Lower lobe of right lung (tissue), 2 donors: Measurements from ENCODE around the gene CCKAR. TPM values are rescaled to one million over a fixed set of nuclear protein-coding genes. Genes with fewer than 3 reads are reported as not detected.

ENCODE experiments used
- ATAC-seq, 2 donors: fragments of 200-7000 bp; cut with Tn5 transposase; one replicate each; pipeline ENCODE4 v1.9.1; 2020 to 2022; ENCODE audit warnings: mild to moderate bottlenecking in 2 of 2, moderate library complexity in 2 of 2
- DNase-seq: peaks from one replicate; pipeline ENCODE4 v3.0.0-alpha.2; 2020
- H3K27ac ChIP-seq: fragments of 200-600 bp; one replicate; pipeline ENCODE4 v1.8.0; 2022
- H3K27me3 ChIP-seq: fragments of 200-600 bp; one replicate; pipeline ENCODE4 v1.8.0; 2022; ENCODE audit warnings: low read depth
- H3K36me3 ChIP-seq: fragments of 200-600 bp; one replicate; pipeline ENCODE4 v1.8.0; 2022; ENCODE audit warnings: mild to moderate bottlenecking
- H3K4me1 ChIP-seq: fragments of 200-600 bp; one replicate; pipeline ENCODE4 v1.8.0; 2022
- H3K4me3 ChIP-seq: fragments of 200-600 bp; one replicate; pipeline ENCODE4 v1.8.0; 2022; ENCODE audit warnings: mild to moderate bottlenecking
- H3K9me3 ChIP-seq: fragments of 200-600 bp; one replicate; pipeline ENCODE4 v1.8.0; 2022
- intact Hi-C: fragments of 100-400 bp; cut with DNase I; formaldehyde crosslinking; loops from one replicate; pipeline ENCODE4 v1.11.0; 2022
- total RNA-seq: library from RNA; stranded (reverse); fragmentation: NEBNext Ultra II Directional; extraction: Animal tissue kit (Norgen Biotek cat#: 25700); gene quantifications from one replicate; pipeline ENCODE4 v1.2.1, GENCODE V29; 2021
- TF ChIP-seq, protein P1 (sequence below): fragments of 200-600 bp; IDR thresholded peaks from one replicate; pipeline ENCODE4 v1.8.0; 2022; ENCODE audit warnings: antibody characterized with exemption, mild to moderate bottlenecking
- donor health status: DM: no; HTN: yes; CAD: no; lungs with severe emphysema.

Gene CCKAR
- total RNA-seq, 1 donor from 2014 or later, result not detected

- intact Hi-C loops, result no loop called here
- Histone ChIP-seq H3K9me3 (no peaks in the 10 kb centered on the region), H3K27ac (no peak overlapping the region), H3K4me3 (no peak overlapping the region), H3K36me3 (no peaks in the 10 kb centered on the region), H3K27me3 (no peaks in the 10 kb centered on the region), H3K4me1 (no peaks in the 10 kb centered on the region)
- TF ChIP-seq, protein P1, sequence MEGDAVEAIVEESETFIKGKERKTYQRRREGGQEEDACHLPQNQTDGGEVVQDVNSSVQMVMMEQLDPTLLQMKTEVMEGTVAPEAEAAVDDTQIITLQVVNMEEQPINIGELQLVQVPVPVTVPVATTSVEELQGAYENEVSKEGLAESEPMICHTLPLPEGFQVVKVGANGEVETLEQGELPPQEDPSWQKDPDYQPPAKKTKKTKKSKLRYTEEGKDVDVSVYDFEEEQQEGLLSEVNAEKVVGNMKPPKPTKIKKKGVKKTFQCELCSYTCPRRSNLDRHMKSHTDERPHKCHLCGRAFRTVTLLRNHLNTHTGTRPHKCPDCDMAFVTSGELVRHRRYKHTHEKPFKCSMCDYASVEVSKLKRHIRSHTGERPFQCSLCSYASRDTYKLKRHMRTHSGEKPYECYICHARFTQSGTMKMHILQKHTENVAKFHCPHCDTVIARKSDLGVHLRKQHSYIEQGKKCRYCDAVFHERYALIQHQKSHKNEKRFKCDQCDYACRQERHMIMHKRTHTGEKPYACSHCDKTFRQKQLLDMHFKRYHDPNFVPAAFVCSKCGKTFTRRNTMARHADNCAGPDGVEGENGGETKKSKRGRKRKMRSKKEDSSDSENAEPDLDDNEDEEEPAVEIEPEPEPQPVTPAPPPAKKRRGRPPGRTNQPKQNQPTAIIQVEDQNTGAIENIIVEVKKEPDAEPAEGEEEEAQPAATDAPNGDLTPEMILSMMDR, result no peak
- ATAC-seq, result no peak
- no peak for DNase-seq
These were observed 12.0 kb downstream of the CCKAR start for GRCh38 chr4:26478330-26478729.

DNA sequence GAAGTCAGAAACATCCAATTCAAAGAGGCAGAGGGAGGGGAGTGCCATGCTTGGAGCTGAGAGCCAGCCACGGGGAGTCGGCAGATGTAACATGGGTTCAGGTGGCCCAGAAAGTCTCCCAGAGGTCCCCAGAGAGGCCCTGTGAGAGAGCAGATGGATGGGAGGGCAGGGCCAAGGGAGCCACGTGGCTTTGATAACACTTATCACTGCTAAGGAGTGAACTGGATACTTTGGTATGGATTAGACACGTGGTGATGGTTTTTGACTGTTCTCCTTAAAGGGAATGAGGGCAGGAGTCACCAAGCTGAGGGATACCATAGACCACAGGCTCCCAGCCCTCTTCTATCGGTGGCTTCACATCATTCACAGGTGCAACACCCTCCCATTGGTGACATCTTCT, 13.7 kb downstream of the CCKAR start:
- ATAC-seq (no peak), DNase-seq (no peak)
- no peaks in the 10 kb centered on the region for H3K9me3 ChIP-seq
- TF ChIP-seq, protein P1, result no peak
- no peak overlapping the region for H3K27ac ChIP-seq
- H3K4me1 ChIP-seq, result no peaks in the 10 kb centered on the region
- intact Hi-C loops, result no loop called here
- no peak overlapping the region for H3K4me3 ChIP-seq
- H3K27me3 ChIP-seq, result no peaks in the 10 kb centered on the region
- no peaks in the 10 kb centered on the region for H3K36me3 ChIP-seq

DNA sequence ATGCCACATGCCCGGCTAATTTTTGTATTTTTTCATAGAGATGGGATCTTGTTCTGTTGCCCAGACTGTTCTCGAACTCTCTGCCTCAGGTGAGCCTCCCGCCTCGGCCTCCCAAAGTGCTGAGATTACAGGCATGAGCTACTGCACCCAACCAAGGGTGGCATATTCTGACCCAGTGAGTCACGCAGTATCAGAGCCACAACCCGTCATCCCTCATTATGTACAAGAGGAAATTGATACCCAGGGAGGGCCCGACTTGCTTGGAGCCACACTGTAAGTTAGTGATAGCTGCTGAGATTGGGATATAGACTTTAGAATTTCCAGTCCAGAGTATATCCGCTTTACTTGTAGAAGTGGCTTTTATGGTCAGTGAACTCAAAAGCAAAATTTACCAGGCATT, 14.6 kb downstream of the CCKAR start:
- DNase-seq, result no peak
- TF ChIP-seq, protein P1, result no peak
- Histone ChIP-seq H3K4me3 (no peak overlapping the region), H3K9me3 (no peaks in the 10 kb centered on the region), H3K36me3 (no peaks in the 10 kb centered on the region), H3K27me3 (no peaks in the 10 kb centered on the region), H3K4me1 (no peaks in the 10 kb centered on the region), H3K27ac (no peak overlapping the region)
- no peak for ATAC-seq
- intact Hi-C loops, result no loop called here

- intact Hi-C loops, result no loop called here
- Histone ChIP-seq H3K4me1 (no peaks in the 10 kb centered on the region), H3K9me3 (no peaks in the 10 kb centered on the region), H3K27me3 (no peaks in the 10 kb centered on the region), H3K27ac (no peak overlapping the region), H3K4me3 (no peak overlapping the region), H3K36me3 (no peaks in the 10 kb centered on the region)
- TF ChIP-seq, protein P1, result no peak
- no peak for DNase-seq
- ATAC-seq, result no peak
These were observed 15.7 kb downstream of the CCKAR start for GRCh38 chr4:26474551-26474950.

GRCh38 chr4:26473893-26474292, 16.4 kb downstream of the CCKAR start:
- DNase-seq, result no peak
- Histone ChIP-seq H3K4me1 (no peaks in the 10 kb centered on the region), H3K27me3 (no peaks in the 10 kb centered on the region), H3K27ac (no peak overlapping the region), H3K4me3 (no peak overlapping the region), H3K9me3 (no peaks in the 10 kb centered on the region), H3K36me3 (no peaks in the 10 kb centered on the region)
- no peak for ATAC-seq
- TF ChIP-seq, protein P1, result no peak
- intact Hi-C loops, result no loop called here

DNA sequence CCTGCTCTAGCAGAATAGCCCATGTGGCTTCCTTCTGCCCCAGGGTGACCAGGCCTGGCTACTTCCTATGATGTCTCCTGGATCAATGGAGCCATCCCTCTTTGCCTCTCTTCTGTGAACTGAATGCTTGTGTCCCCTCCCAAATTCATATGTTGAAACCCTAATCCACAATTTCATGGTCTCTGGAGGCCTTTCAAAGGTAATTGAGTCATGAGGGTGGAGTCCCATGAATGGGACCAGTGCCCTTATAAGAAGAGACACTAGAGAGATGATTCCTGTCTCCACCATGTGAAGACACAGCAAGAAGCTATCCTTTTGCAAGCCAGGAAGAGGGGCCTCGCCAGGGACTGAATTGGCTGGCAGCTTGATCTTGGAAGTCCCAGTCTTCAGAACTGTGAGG, 18.4 kb downstream of the CCKAR start:
- H3K4me3 ChIP-seq, result no peak overlapping the region
- no peak for ATAC-seq
- H3K9me3 ChIP-seq, result no peaks in the 10 kb centered on the region
- TF ChIP-seq, protein P1, result no peak
- no peak overlapping the region for H3K27ac ChIP-seq
- no peaks in the 10 kb centered on the region for H3K27me3 ChIP-seq
- intact Hi-C loops, result no loop called here
- no peaks in the 10 kb centered on the region for H3K4me1 ChIP-seq
- no peaks in the 10 kb centered on the region for H3K36me3 ChIP-seq
- no peak for DNase-seq
